Smooth muscle cell (in vitro differentiated cells): ENCODE measurements around the gene SLC19A3. TPM values are rescaled to one million over a fixed set of nuclear protein-coding genes. Genes with fewer than 3 reads are reported as not detected.

Source experiments
- DNase-seq: peaks from one replicate; lab custom pipeline; 2025; ENCODE audit not compliant: unreplicated experiment; lab: John Stamatoyannopoulos, UW
- H2AFZ ChIP-seq: fragments of 200-600 bp; sonication (generic); 2 replicates; pipeline ENCODE4 v1.6.0; 2016; ENCODE audit warnings: antibody characterized with exemption, low read depth, mild to moderate bottlenecking
- H3F3A ChIP-seq: fragments of 200-600 bp; sonication (generic); 2 replicates; pipeline ENCODE4 v1.6.0; 2017; ENCODE audit warnings: antibody characterized with exemption, low read depth
- H3K27ac ChIP-seq: fragments of 200-600 bp; sonication (generic); 2 replicates; pipeline ENCODE4 v1.5.1; 2016; ENCODE audit warnings: low read depth, mild to moderate bottlenecking
- H3K27me3 ChIP-seq: fragments of 200-600 bp; sonication (generic); 2 replicates; pipeline ENCODE4 v1.6.1; 2016; ENCODE audit warnings: low read depth, mild to moderate bottlenecking
- H3K36me3 ChIP-seq: fragments of 200-600 bp; sonication (generic); 2 replicates; pipeline ENCODE4 v1.5.1; 2016; ENCODE audit warnings: low read depth
- H3K4me1 ChIP-seq: fragments of 200-600 bp; sonication (generic); 2 replicates; pipeline ENCODE4 v1.5.1; 2016; ENCODE audit warnings: low read depth
- H3K4me2 ChIP-seq: fragments of 200-600 bp; sonication (generic); 2 replicates; pipeline ENCODE4 v1.6.0; 2016; ENCODE audit warnings: mild to moderate bottlenecking
- H3K4me3 ChIP-seq: fragments of 200-600 bp; sonication (generic); 2 replicates; pipeline ENCODE4 v1.5.1; 2016; ENCODE audit warnings: mild to moderate bottlenecking
- H3K79me2 ChIP-seq: fragments of 200-600 bp; sonication (generic); 2 replicates; pipeline ENCODE4 v1.6.0; 2016; ENCODE audit warnings: low read depth, mild to moderate bottlenecking
- H3K9ac ChIP-seq: fragments of 200-600 bp; sonication (generic); 2 replicates; pipeline ENCODE4 v1.6.0; 2016; ENCODE audit warnings: low read depth
- H3K9me3 ChIP-seq: fragments of 200-600 bp; sonication (generic); replicated peaks from 2 replicates; pipeline ENCODE4 v1.5.1; 2016; ENCODE audit warnings: low read depth
- H4K20me1 ChIP-seq: fragments of 200-600 bp; sonication (generic); 2 replicates; pipeline ENCODE4 v1.6.0; 2016; ENCODE audit warnings: low read depth
- CTCF ChIP-seq: fragments of 200-600 bp; sonication (generic); IDR thresholded peaks from 2 replicates; pipeline ENCODE4 v1.5.1; 2017; ENCODE audit warnings: borderline replicate concordance, mild to moderate bottlenecking, antibody characterized with exemption; ENCODE audit not compliant: insufficient read depth, poor library complexity, severe bottlenecking
- WGBS: methylation state at CpG from one replicate; pipeline ENCODE4 v1.1.7; 2016; ENCODE audit warnings: low lambda C conversion rate; 5-methylcytosine and 5-hydroxymethylcytosine counted together
- polyA plus RNA-seq: library from polyadenylated mRNA; unstranded; fragments of >200 nt; fragmentation: Nextera tagmentation; extraction: Ambion mirVana; gene quantifications from 2 replicates; pipeline ENCODE4 v1.2.1, GENCODE V29; 2016
- small RNA-seq: library from RNA; depleted of rRNA; stranded (forward); fragments of <200 nt; gene quantifications from one replicate; pipeline ENCODE3, GENCODE V24; 2014
- total RNA-seq: library from RNA; depleted of rRNA; stranded (reverse); fragments of >200 nt; gene quantifications from 2 replicates; pipeline ENCODE4 v1.2.3, GENCODE V29; 2014

SLC19A3 gene
- total and polyA plus RNA-seq, 2 experiments from 2014 or later: 3.5 to 5.0 TPM

DNA sequence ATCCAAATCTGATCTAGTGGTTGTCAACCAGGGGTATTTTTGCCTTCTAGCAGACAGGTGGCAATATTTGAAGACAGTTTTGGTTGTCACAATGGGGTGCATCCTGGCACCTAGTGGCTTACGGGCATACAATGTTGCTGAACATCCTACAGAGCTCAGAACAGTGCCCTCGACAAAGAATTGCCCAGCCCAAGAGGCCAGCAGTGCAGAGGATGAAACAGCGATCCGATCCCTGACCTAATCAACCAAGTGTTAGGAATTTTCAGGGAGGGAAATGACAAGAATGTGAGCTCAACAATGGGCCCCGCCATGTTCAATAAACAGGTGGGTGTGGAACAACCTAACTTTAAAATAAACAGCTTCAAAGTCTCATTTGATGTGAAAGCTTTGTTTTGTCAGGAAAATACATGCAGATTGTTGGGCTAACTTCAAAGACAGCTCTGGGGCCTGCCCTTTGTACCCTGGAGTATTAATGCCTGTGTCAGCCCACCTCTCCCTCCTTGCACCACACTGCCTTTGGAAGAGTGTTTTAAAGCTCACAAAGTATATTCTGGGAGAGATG is 73.8 kb downstream of the SLC19A3 start:
- no peak overlapping the region for H3K4me3 ChIP-seq
- H3K27me3 ChIP-seq: no peaks in the 10 kb centered on the region
- no peak overlapping the region for H3K4me2 ChIP-seq
- no peak overlapping the region for H2AFZ ChIP-seq
- no peaks in the 10 kb centered on the region for H3K9me3 ChIP-seq
- DNase-seq: no peak
- TF ChIP-seq CTCF: no peak
- no peak overlapping the region for H3K27ac ChIP-seq
- H3F3A ChIP-seq: peaks cover 9% of the 10 kb centered on the region
- WGBS: 86% methylated on average over 5 of the region's 5 CpGs
- H3K9ac ChIP-seq: no peak overlapping the region
- H4K20me1 ChIP-seq: no peaks in the 10 kb centered on the region
- no peaks in the 10 kb centered on the region for H3K79me2 ChIP-seq
- H3K4me1 ChIP-seq: peaks cover 10% of the 10 kb centered on the region
- no peaks in the 10 kb centered on the region for H3K36me3 ChIP-seq

- H3K4me3 ChIP-seq: no peak overlapping the region
- H3K27me3 ChIP-seq: no peaks in the 10 kb centered on the region
- peak overlapping the region; percentile 66 for H3K27ac ChIP-seq
- H2AFZ ChIP-seq: no peak overlapping the region
- no peaks in the 10 kb centered on the region for H3K36me3 ChIP-seq
- peak overlapping the region; percentile 66 for H3K4me2 ChIP-seq
- 6% methylated on average over 2 of the region's 2 CpGs for WGBS
- peaks cover 9% of the 10 kb centered on the region for H3F3A ChIP-seq
- no peaks in the 10 kb centered on the region for H3K79me2 ChIP-seq
- H4K20me1 ChIP-seq: no peaks in the 10 kb centered on the region
- H3K9ac ChIP-seq: no peak overlapping the region
- H3K9me3 ChIP-seq: no peaks in the 10 kb centered on the region
- H3K4me1 ChIP-seq: peaks cover 10% of the 10 kb centered on the region
- no peak for TF ChIP-seq CTCF
- no peak for DNase-seq
These were observed 75.2 kb downstream of the SLC19A3 start for GRCh38 chr2:227642656-227643055.

DNA sequence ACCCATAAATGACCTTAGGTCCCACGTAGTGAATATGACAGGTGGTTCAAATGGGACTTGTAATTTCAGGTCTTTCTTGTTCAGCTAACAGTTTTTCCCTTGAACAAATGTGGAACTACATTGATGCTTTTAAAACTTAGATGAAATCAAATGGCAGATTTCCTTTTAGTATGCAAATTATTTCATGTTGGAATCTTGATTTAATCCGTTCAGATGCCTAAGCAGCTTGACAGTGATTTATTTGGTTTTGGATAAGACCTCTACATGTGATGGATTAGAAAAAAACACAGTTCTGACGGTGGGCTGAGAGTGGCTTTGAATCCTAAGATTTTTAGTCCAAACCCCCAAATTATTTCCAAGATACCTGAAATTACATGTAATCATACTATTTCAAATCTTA is 83.6 kb downstream of the SLC19A3 start:
- no peak overlapping the region for H3K9ac ChIP-seq
- no peaks in the 10 kb centered on the region for H3K9me3 ChIP-seq
- H3K79me2 ChIP-seq: no peaks in the 10 kb centered on the region
- 82% methylated on average over 3 of the region's 3 CpGs for WGBS
- TF ChIP-seq CTCF: no peak
- H3K27me3 ChIP-seq: no peaks in the 10 kb centered on the region
- no peaks in the 10 kb centered on the region for H4K20me1 ChIP-seq
- H3F3A ChIP-seq: no peaks in the 10 kb centered on the region
- H3K4me3 ChIP-seq: no peak overlapping the region
- peaks cover 3% of the 10 kb centered on the region for H3K36me3 ChIP-seq
- no peak overlapping the region for H3K27ac ChIP-seq
- H2AFZ ChIP-seq: no peak overlapping the region
- H3K4me1 ChIP-seq: peaks cover 9% of the 10 kb centered on the region
- no peak for DNase-seq
- no peak overlapping the region for H3K4me2 ChIP-seq

Small RNA genes within 50 kb of the gene (small RNA-seq; reads per million reads assigned to genes)
- gene RNA5SP121: not detected

Other genes with a start within 250 kb of the SLC19A3 start
- gene AGFG1, start 245.9 kb downstream of the SLC19A3 start, total RNA-seq: 127 and 143 TPM in 2 replicates
- gene AGFG1, start 245.9 kb downstream of the SLC19A3 start, polyA plus RNA-seq: 60.5 and 61.1 TPM in 2 replicates
- gene SCYGR2, start 119.1 kb downstream of the SLC19A3 start, total RNA-seq: not detected in 2 replicates
- gene SCYGR2, start 119.1 kb downstream of the SLC19A3 start, polyA plus RNA-seq: not detected in 2 replicates
- not detected in 2 replicates for gene SCYGR3, start 103.2 kb downstream of the SLC19A3 start, total RNA-seq
- gene SCYGR3, start 103.2 kb downstream of the SLC19A3 start, polyA plus RNA-seq: not detected in 2 replicates
- not detected in 2 replicates for gene SCYGR4, start 100.5 kb downstream of the SLC19A3 start, total RNA-seq
- gene SCYGR4, start 100.5 kb downstream of the SLC19A3 start, polyA plus RNA-seq: 0.34 TPM in 1 of 2 replicates, not detected in the other
- not detected in 2 replicates for gene SCYGR5, start 51.2 kb downstream of the SLC19A3 start, total RNA-seq
- gene SCYGR5, start 51.2 kb downstream of the SLC19A3 start, polyA plus RNA-seq: not detected in 2 replicates
- not detected in 2 replicates for gene SCYGR6, start 6.7 kb upstream of the SLC19A3 start, total RNA-seq
- not detected in 2 replicates for gene SCYGR6, start 6.7 kb upstream of the SLC19A3 start, polyA plus RNA-seq
- not detected in 2 replicates for gene SCYGR7, start 10.3 kb upstream of the SLC19A3 start, total RNA-seq
- gene SCYGR7, start 10.3 kb upstream of the SLC19A3 start, polyA plus RNA-seq: not detected in 2 replicates
- gene SCYGR8, start 27.9 kb upstream of the SLC19A3 start, total RNA-seq: not detected in 2 replicates
- gene SCYGR8, start 27.9 kb upstream of the SLC19A3 start, polyA plus RNA-seq: not detected in 2 replicates
- gene CCL20, start 95.8 kb upstream of the SLC19A3 start, total RNA-seq: 6.7 and 16.4 TPM in 2 replicates
- 6.8 and 12.9 TPM in 2 replicates for gene CCL20, start 95.8 kb upstream of the SLC19A3 start, polyA plus RNA-seq
- gene DAW1, start 153.6 kb upstream of the SLC19A3 start, total RNA-seq: not detected in 2 replicates
- not detected in 2 replicates for gene DAW1, start 153.6 kb upstream of the SLC19A3 start, polyA plus RNA-seq